Prostate gland (tissue), 2 donors: ENCODE data around the gene GREB1. TPM values are rescaled to one million over a fixed set of nuclear protein-coding genes. Genes with fewer than 3 reads are reported as not detected.

Experiments used
- DNase-seq: peaks from one replicate; pipeline ENCODE4 v3.0.0-alpha.2; 2019; ENCODE audit warnings: low spot score
- H3K27ac ChIP-seq, 2 donors: fragments of 200-600 bp; sonication (generic); 2 replicates each; pipeline ENCODE4 v1.5.1; 2017 to 2019
- H3K27me3 ChIP-seq: fragments of 200-600 bp; sonication (generic); replicated peaks from 2 replicates; pipeline ENCODE4 v1.5.1; 2019; ENCODE audit not compliant: insufficient read depth
- H3K36me3 ChIP-seq, 2 donors: fragments of 200-600 bp; sonication (generic); 1 replicate in 1 of 2; 2 replicates in 1 of 2; pipeline versions ENCODE4 v1.5.1 to v1.8.1; 2017 to 2019
- H3K4me1 ChIP-seq: fragments of 200-600 bp; sonication (generic); replicated peaks from 2 replicates; pipeline ENCODE4 v1.5.1; 2019
- H3K4me3 ChIP-seq, 2 donors: fragments of 200-600 bp; sonication (generic); 2 replicates each; pipeline ENCODE4 v1.5.1; 2017 to 2019
- H3K9me3 ChIP-seq: fragments of 200-600 bp; sonication (generic); 2 replicates; pipeline ENCODE4 v1.5.1; 2017
- CTCF ChIP-seq, 4 experiments: fragments of 200-600 bp in 2 of 4; fragments of 450-650 bp in 2 of 4; sonication (generic) in 2 of 4; IDR thresholded peaks; 1 replicate in 3 of 4; 2 replicates in 1 of 4; pipeline ENCODE4 v1.5.1; 2016 to 2019; ENCODE audit warnings: antibody characterized with exemption in 4 of 4, mild to moderate bottlenecking in 2 of 4, moderate library complexity in 2 of 4
- POLR2A ChIP-seq: fragments of 450-650 bp; IDR thresholded peaks from one replicate; pipeline ENCODE4 v1.6.1; 2016; ENCODE audit warnings: antibody characterized with exemption, mild to moderate bottlenecking
- POLR2AphosphoS5 ChIP-seq: sonication (generic); formaldehyde crosslinking; IDR thresholded peaks from one replicate; pipeline ENCODE4 v1.6.1; 2017; ENCODE audit warnings: antibody characterized with exemption
- WGBS: methylation state at CpG from one replicate; pipeline ENCODE4 v1.1.5; 2018; 5-methylcytosine and 5-hydroxymethylcytosine counted together
- intact Hi-C: fragments of 100-400 bp; cut with DNase I; formaldehyde crosslinking; loops from one replicate; pipeline ENCODE4 v1.14.2; 2022
- total RNA-seq, 2 donors: library from RNA; depleted of rRNA; stranded (reverse); fragments of >200 nt; gene quantifications; one replicate each; pipeline ENCODE4 v1.1.0, GENCODE V29; 2016

Gene GREB1
- total RNA-seq, 2 donors from 2014 or later: 224 to 392 TPM

GRCh38 chr2:11578986-11579774, 45.3 kb downstream of the GREB1 start:
- H3K4me1 ChIP-seq: peaks cover 3% of the 10 kb centered on the region
- TF ChIP-seq POLR2A (no peak), CTCF (IDR thresholded peaks at IDR 0.05) (no peak), POLR2AphosphoS5 (no peak)
- H3K27me3 ChIP-seq: no peaks in the 10 kb centered on the region
- H3K9me3 ChIP-seq: no peaks in the 10 kb centered on the region
- peak overlapping the region; percentile 30 to 57 for H3K27ac ChIP-seq
- DNase-seq: no peak
- intact Hi-C loops: no loop called here
- peaks cover 2 to 5% of the 10 kb centered on the region in 2 donors for H3K36me3 ChIP-seq
- H3K4me3 ChIP-seq: no peak overlapping the region
- 92% methylated on average over 11 of the region's 11 CpGs for WGBS

GRCh38 chr2:11579867-11580659, 46.2 kb downstream of the GREB1 start:
- TF ChIP-seq POLR2AphosphoS5: no peak
- no peak for TF ChIP-seq POLR2A
- no peak for TF ChIP-seq CTCF (IDR thresholded peaks at IDR 0.05)
- no peak for DNase-seq
- no peaks in the 10 kb centered on the region for H3K4me1 ChIP-seq
- H3K27me3 ChIP-seq: no peaks in the 10 kb centered on the region
- 82% methylated on average over 10 of the region's 10 CpGs for WGBS
- no peak overlapping the region for H3K4me3 ChIP-seq
- H3K27ac ChIP-seq: peak overlapping the region; percentile 54 to 57
- H3K9me3 ChIP-seq: no peaks in the 10 kb centered on the region
- intact Hi-C loops: loop anchor here (10.0 kb wide), 2 partner anchors 225 to 445 kb away; a partner anchor contains a TSS
- H3K36me3 ChIP-seq: peaks cover 2 to 5% of the 10 kb centered on the region in 2 donors

GRCh38 chr2:11580697-11581096, 46.9 kb downstream of the GREB1 start:
- Histone ChIP-seq H3K27ac (peak overlapping the region; percentile 50 to 54), H3K9me3 (no peaks in the 10 kb centered on the region), H3K36me3 (peaks cover 2 to 5% of the 10 kb centered on the region in 2 donors), H3K27me3 (no peaks in the 10 kb centered on the region), H3K4me3 (no peak overlapping the region), H3K4me1 (no peaks in the 10 kb centered on the region)
- TF ChIP-seq POLR2AphosphoS5 (no peak), CTCF (IDR thresholded peaks at IDR 0.05) (no peak), POLR2A (no peak)
- intact Hi-C loops: loop anchor here (10.0 kb wide), 2 partner anchors 226 to 446 kb away; a partner anchor contains a TSS
- WGBS: 93% methylated on average over 12 of the region's 12 CpGs
- no peak for DNase-seq

- WGBS: 88% methylated on average over 9 of the region's 9 CpGs
- DNase-seq: no peak
- H3K4me1 ChIP-seq: no peaks in the 10 kb centered on the region
- peaks cover 2 to 5% of the 10 kb centered on the region in 2 donors for H3K36me3 ChIP-seq
- no peak for TF ChIP-seq POLR2A
- TF ChIP-seq POLR2AphosphoS5: no peak
- TF ChIP-seq CTCF (IDR thresholded peaks at IDR 0.05): no peak
- H3K27ac ChIP-seq: peak overlapping the region; percentile 50 to 54
- H3K4me3 ChIP-seq: no peak overlapping the region
- no peaks in the 10 kb centered on the region for H3K27me3 ChIP-seq
- H3K9me3 ChIP-seq: no peaks in the 10 kb centered on the region
- intact Hi-C loops: loop anchor here (10.0 kb wide), 2 partner anchors 226 to 446 kb away; a partner anchor contains a TSS
Measured at GRCh38 chr2:11581124-11581796, 47.4 kb downstream of the GREB1 start.
